Psoas muscle (tissue), 8 donors: ENCODE data around the gene TJAP1. TPM values are rescaled to one million over a fixed set of nuclear protein-coding genes. Genes with fewer than 3 reads are reported as not detected.
"Not testable (repeated sequence)": the region's sequence is repeated elsewhere in the genome, so short reads cannot be mapped to it uniquely, and the experiment has no call there.

Experiments
- ATAC-seq, 4 donors: fragments of 200-7000 bp; cut with Tn5 transposase; one replicate each; pipeline ENCODE4 v1.9.1; 2020; ENCODE audit warnings: moderate library complexity in 3 of 4, mild to moderate bottlenecking in 2 of 4
- DNase-seq, 2 donors: peaks; one replicate each; pipeline ENCODE4 v3.0.0-alpha.2; 2020
- H3K27ac ChIP-seq: fragments of 200-600 bp; one replicate; pipeline ENCODE4 v1.8.0; 2022
- H3K27me3 ChIP-seq, 3 donors: fragments of 200-600 bp in 1 of 3; one replicate each; pipeline versions ENCODE4 v1.6.1 to v1.8.0; 2013 to 2022; ENCODE audit warnings: low read length in 2 of 3, mild to moderate bottlenecking in 2 of 3, moderate library complexity in 1 of 3; ENCODE audit not compliant: insufficient read depth in 3 of 3
- H3K36me3 ChIP-seq, 2 donors: fragments of 200-600 bp in 1 of 2; one replicate each; pipeline versions ENCODE4 v1.6.1 to v1.8.0; 2013 to 2022; ENCODE audit warnings: low read depth in 1 of 2, mild to moderate bottlenecking in 1 of 2, moderate library complexity in 1 of 2; ENCODE audit not compliant: insufficient read depth in 1 of 2
- H3K4me1 ChIP-seq: fragments of 200-600 bp; one replicate; pipeline ENCODE4 v1.8.0; 2022
- H3K4me3 ChIP-seq: fragments of 200-600 bp; one replicate; pipeline ENCODE4 v1.8.0; 2022; ENCODE audit warnings: mild to moderate bottlenecking
- H3K9me3 ChIP-seq: fragments of 200-600 bp; one replicate; pipeline ENCODE4 v1.8.0; 2022
- WGBS, 3 donors: extraction: QIAGEN DNeasy Blood & Tissue Kit; methylation state at CpG; one replicate each; pipeline versions ENCODE4 v1.1.6 to v1.1.7; 2013; 5-methylcytosine and 5-hydroxymethylcytosine counted together
- intact Hi-C, 2 donors: fragments of 100-400 bp; cut with DNase I; formaldehyde crosslinking; loops; one replicate each; pipeline versions ENCODE4 v1.11.0 to v1.14.2; 2022
- polyA plus RNA-seq, 3 donors: library from polyadenylated mRNA; stranded (reverse); fragments of 200-250 nt; gene quantifications; one replicate each; pipeline ENCODE4 v1.2.3, GENCODE V29; 2013
- total RNA-seq, 4 donors: library from RNA; stranded (reverse); fragmentation: NEBNext Ultra II Directional in 2 of 4; extraction: Animal tissue kit (Norgen Biotek cat#: 25700) in 2 of 4; gene quantifications; one replicate each; pipeline versions ENCODE4 v1.2.1 to v1.2.4, GENCODE V29; 2021 to 2023
- TF ChIP-seq, protein P1 (sequence below): fragments of 200-600 bp; IDR thresholded peaks from one replicate; pipeline ENCODE4 v1.8.0; 2022; ENCODE audit warnings: antibody characterized with exemption
- donor health status: healthy with polysubstance abuse.
- donor health status: DM: no; HTN: no; CAD: no; lungs with moderate emphysema.
- donor health status: Bipolar disorder and iron deficiency.
- donor health status: healthy.
- donor health status: DM: yes; HTN: yes; CAD: no.
- donor health status: DM: no; HTN: no; CAD: no.
- donor health status: DM: no; HTN: no; CAD: no.
- donor health status: DM: yes; HTN: yes; CAD: no.

Gene TJAP1
- total and polyA plus RNA-seq, 7 donors, result 18.0 to 39.9 (median 35.2) TPM

DNA sequence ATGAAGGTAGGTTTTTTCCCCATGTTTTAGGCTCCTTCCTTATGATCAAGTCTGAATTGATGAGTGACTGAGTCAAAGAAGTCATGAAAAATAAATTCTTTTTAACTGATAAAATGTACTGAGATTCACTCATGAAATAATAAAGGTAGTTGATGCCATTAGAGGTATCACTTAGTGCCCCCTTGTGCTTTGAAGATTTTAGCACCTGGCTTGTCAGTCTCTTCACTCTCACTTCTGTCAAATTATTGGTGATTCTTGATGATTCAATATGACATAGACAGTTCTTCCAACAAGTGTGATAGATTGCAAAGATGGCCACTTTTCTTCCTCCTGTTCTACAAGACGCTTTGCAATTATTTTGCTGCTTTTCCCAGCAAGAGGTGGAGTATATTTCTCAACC lies 17.8 kb upstream of the TJAP1 start:
- intact Hi-C loops, result loop anchor here in 1 of 2 donors (10.0 kb wide), 1 partner anchor 115 kb away; the partner anchor contains the start of genes POLH and XPO5
- DNase-seq (no peak), ATAC-seq (no peak)
- TF ChIP-seq, protein P1, sequence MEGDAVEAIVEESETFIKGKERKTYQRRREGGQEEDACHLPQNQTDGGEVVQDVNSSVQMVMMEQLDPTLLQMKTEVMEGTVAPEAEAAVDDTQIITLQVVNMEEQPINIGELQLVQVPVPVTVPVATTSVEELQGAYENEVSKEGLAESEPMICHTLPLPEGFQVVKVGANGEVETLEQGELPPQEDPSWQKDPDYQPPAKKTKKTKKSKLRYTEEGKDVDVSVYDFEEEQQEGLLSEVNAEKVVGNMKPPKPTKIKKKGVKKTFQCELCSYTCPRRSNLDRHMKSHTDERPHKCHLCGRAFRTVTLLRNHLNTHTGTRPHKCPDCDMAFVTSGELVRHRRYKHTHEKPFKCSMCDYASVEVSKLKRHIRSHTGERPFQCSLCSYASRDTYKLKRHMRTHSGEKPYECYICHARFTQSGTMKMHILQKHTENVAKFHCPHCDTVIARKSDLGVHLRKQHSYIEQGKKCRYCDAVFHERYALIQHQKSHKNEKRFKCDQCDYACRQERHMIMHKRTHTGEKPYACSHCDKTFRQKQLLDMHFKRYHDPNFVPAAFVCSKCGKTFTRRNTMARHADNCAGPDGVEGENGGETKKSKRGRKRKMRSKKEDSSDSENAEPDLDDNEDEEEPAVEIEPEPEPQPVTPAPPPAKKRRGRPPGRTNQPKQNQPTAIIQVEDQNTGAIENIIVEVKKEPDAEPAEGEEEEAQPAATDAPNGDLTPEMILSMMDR, result no peak
- WGBS, 3 donors, result 68 to 80% (median 75%) methylated on average over 1 of the region's 1 CpG
- Histone ChIP-seq H3K27me3 (peaks cover 0 to 62% (median 11%) of the 10 kb centered on the region in 3 donors), H3K36me3 (no peaks in the 10 kb centered on the region), H3K9me3 (no peaks in the 10 kb centered on the region), H3K27ac (no peak overlapping the region), H3K4me3 (no peak overlapping the region), H3K4me1 (peaks cover 4% of the 10 kb centered on the region)

DNA sequence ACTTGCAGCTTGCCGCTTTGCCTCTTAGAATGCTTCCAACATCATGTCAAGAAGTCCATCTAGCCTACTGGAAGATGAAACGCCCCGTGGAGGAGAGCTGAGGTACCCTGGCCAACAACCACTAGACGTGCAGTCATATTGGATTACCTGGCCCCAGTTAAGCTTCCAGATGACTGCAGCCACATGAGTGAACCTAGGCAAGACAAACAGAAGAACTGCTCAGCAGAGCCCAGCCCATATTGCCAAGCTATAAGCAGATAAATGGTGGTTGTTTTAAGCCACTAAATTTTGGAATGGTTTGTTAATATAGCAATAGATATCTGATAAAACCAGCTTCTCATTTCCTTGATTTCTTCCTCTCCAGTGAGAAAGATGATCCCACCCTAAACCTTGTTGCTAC lies 17.3 kb upstream of the TJAP1 start:
- intact Hi-C loops, result no loop called here
- H3K27ac ChIP-seq, result no peak overlapping the region
- DNase-seq (no peak), ATAC-seq (no peak)
- TF ChIP-seq, protein P1, result no peak
- H3K9me3 ChIP-seq, result no peaks in the 10 kb centered on the region
- 42 to 51% (median 46%) methylated on average over 4 of the region's 4 CpGs for WGBS, 3 donors
- peaks cover 0 to 62% (median 11%) of the 10 kb centered on the region in 3 donors for H3K27me3 ChIP-seq
- H3K4me3 ChIP-seq, result no peak overlapping the region
- H3K4me1 ChIP-seq, result peaks cover 4% of the 10 kb centered on the region
- no peaks in the 10 kb centered on the region for H3K36me3 ChIP-seq

DNA sequence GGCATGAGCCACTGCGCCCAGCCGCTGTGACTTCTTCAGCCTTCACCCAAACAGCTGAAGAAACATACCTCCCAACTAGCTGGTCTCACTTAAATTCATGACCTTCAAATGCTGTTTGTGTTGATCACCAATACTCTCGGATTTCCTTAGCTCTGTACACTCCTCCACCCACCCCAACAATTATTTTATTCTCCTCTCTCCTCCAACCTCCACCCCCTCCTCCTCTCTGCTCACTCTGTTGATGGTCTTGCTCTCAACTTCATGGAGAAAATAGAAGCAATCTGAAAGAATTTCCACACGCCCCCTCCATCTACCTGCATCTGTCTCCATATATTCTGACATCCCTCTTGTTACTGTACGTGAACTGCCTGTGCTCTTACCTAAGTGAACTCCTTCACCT lies 15.4 kb upstream of the TJAP1 start:
- H3K9me3 ChIP-seq, result no peaks in the 10 kb centered on the region
- H3K27ac ChIP-seq, result no peak overlapping the region
- no peak for ATAC-seq
- H3K4me3 ChIP-seq, result no peak overlapping the region
- intact Hi-C loops, result no loop called here
- H3K4me1 ChIP-seq, result no peaks in the 10 kb centered on the region
- no peak for DNase-seq
- WGBS, 3 donors, result 74 to 81% (median 76%) methylated on average over 5 of the region's 5 CpGs
- TF ChIP-seq, protein P1, result no peak
- H3K27me3 ChIP-seq, result peaks cover 0 to 52% (median 2%) of the 10 kb centered on the region in 3 donors
- H3K36me3 ChIP-seq, result no peaks in the 10 kb centered on the region

DNA sequence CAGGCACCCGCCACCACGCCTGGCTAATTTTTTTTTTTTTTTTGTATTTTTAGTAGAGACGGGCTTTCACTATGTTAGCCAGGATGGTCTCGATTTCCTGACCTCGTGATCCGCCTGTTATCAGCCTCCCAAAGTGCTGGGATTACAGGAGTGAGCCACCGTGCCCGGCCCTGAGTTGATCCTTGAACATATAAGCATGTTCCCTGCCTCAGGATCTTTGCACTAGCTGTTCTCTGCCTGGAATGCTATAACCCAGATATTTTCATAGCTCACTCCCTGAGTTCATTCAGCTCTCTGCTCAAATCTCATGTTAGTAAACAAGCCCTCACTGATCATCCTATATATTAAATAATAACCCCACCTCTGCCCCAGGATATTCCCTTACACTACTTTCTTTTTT lies 13.0 kb upstream of the TJAP1 start:
- ATAC-seq, result no peak
- DNase-seq, result no peak
- Histone ChIP-seq H3K4me1 (no peaks in the 10 kb centered on the region), H3K4me3 (no peak overlapping the region), H3K27ac (no peak overlapping the region), H3K27me3 (peaks cover 0 to 30% (median 0%) of the 10 kb centered on the region in 3 donors), H3K36me3 (no peaks in the 10 kb centered on the region), H3K9me3 (no peaks in the 10 kb centered on the region)
- intact Hi-C loops, result no loop called here
- WGBS, 3 donors, result 77 to 87% (median 85%) methylated on average over 8 of the region's 8 CpGs
- TF ChIP-seq, protein P1, result no peak

DNA sequence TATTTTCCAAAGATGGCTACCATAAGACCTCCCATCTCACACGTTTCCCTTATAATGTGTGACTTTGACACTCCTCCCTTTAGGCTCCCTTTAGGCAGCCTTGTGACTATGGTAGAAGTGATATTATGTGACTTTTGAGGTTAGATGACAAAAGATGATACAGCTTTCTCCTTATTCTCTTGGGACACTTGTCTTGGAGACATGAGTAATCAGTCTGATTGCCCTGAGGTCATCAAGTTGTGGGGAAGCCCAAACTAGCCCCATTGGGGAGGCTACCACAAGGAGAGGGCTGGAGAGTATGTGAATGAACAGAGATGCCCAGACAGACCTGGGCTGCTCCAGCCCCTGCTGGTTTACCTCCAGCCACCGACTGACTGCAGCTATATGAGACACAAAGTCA lies 11.4 kb upstream of the TJAP1 start:
- Histone ChIP-seq H3K4me1 (no peaks in the 10 kb centered on the region), H3K36me3 (no peaks in the 10 kb centered on the region), H3K4me3 (no peak overlapping the region), H3K9me3 (no peaks in the 10 kb centered on the region), H3K27ac (no peak overlapping the region), H3K27me3 (peaks cover 0 to 22% (median 0%) of the 10 kb centered on the region in 3 donors)
- intact Hi-C loops, result no loop called here
- ATAC-seq (no peak), DNase-seq (no peak)
- 62 to 73% (median 67%) methylated on average over 2 of the region's 2 CpGs for WGBS, 3 donors
- TF ChIP-seq, protein P1, result no peak

DNA sequence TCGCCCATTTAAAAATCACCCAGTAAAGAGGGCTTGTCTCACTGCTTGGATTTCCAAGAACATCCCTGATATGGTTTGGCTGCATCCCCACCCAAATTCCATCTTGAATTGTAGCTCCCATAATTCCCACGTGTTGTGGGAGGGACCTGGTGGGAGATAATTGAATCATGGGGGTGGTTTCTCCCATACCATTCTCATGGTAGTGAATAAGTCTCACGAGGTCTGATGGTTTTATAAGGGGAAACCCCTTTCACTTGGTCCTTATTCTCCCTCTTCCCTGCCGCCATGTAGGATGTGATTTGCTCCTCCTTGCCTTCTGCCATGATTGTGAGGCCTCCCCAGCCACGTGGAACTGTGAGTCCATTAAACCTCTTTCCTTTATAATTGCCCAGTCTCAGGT lies 10.1 kb upstream of the TJAP1 start:
- 59 to 60% (median 60%) methylated on average over 5 of the region's 5 CpGs for WGBS, 3 donors
- H3K4me3 ChIP-seq, H3K36me3 ChIP-seq, intact Hi-C loops, H3K27ac ChIP-seq, ATAC-seq, H3K4me1 ChIP-seq, H3K9me3 ChIP-seq, DNase-seq: not testable (repeated sequence)
- peaks cover 0 to 20% (median 0%) of the 10 kb centered on the region in 3 donors for H3K27me3 ChIP-seq
